MM.1S (cell line): ENCODE measurements around the gene GULP1.

Source experiments
- DNase-seq: peaks from one replicate; pipeline ENCODE4 v3.0.0-alpha.2; 2015
- H2AFZ ChIP-seq: fragments of 300-600 bp; sonication (generic); 2 replicates; pipeline ENCODE4 v1.6.0; 2016; ENCODE audit warnings: antibody characterized with exemption, low read length
- H3F3A ChIP-seq: fragments of 300-600 bp; sonication (generic); 2 replicates; pipeline ENCODE4 v1.6.1; 2016; ENCODE audit warnings: mild to moderate bottlenecking, antibody characterized with exemption, low read length, moderate library complexity, mixed read lengths; ENCODE audit not compliant: insufficient read depth
- H3K27ac ChIP-seq: fragments of 300-600 bp; sonication (generic); 2 replicates; pipeline ENCODE4 v1.5.1; 2016; ENCODE audit warnings: mild to moderate bottlenecking, low read length
- H3K27me3 ChIP-seq: fragments of 300-600 bp; sonication (generic); replicated peaks from 2 replicates; pipeline ENCODE4 v1.6.0; 2016; ENCODE audit warnings: low read length; ENCODE audit not compliant: insufficient read depth
- H3K36me3 ChIP-seq: fragments of 300-600 bp; sonication (generic); replicated peaks from 2 replicates; pipeline ENCODE4 v1.6.1; 2016; ENCODE audit warnings: mild to moderate bottlenecking, low read length, mixed read lengths; ENCODE audit not compliant: insufficient read depth
- H3K4me1 ChIP-seq: fragments of 300-600 bp; sonication (generic); 2 replicates; pipeline ENCODE4 v1.6.1; 2016; ENCODE audit warnings: low read length, mixed read lengths
- H3K4me2 ChIP-seq: fragments of 300-600 bp; sonication (generic); 2 replicates; pipeline ENCODE4 v1.6.0; 2016; ENCODE audit warnings: low read depth, low read length
- H3K4me3 ChIP-seq: fragments of 300-600 bp; sonication (generic); 2 replicates; pipeline ENCODE4 v1.5.1; 2016; ENCODE audit warnings: low read length, mixed read lengths
- H3K79me2 ChIP-seq: fragments of 300-600 bp; sonication (generic); 2 replicates; pipeline ENCODE4 v1.6.1; 2016; ENCODE audit warnings: mixed run types, low read length, mixed read lengths
- H3K9ac ChIP-seq: fragments of 300-600 bp; sonication (generic); 2 replicates; pipeline ENCODE4 v1.6.1; 2016; ENCODE audit warnings: low read length, mixed read lengths
- H3K9me2 ChIP-seq: fragments of 300-600 bp; sonication (generic); replicated peaks from 2 replicates; pipeline ENCODE4 v1.6.1; 2016; ENCODE audit warnings: mild to moderate bottlenecking, low read length, mixed read lengths; ENCODE audit not compliant: insufficient read depth
- H3K9me3 ChIP-seq: fragments of 300-600 bp; sonication (generic); replicated peaks from 2 replicates; pipeline ENCODE4 v1.6.1; 2016; ENCODE audit warnings: mild to moderate bottlenecking, low read length, mixed read lengths; ENCODE audit not compliant: insufficient read depth
- H4K20me1 ChIP-seq: fragments of 300-600 bp; sonication (generic); 2 replicates; pipeline ENCODE4 v1.6.1; 2016; ENCODE audit warnings: mild to moderate bottlenecking, low read length, moderate library complexity, mixed read lengths; ENCODE audit not compliant: insufficient read depth
- EZH2 ChIP-seq: fragments of 300-600 bp; sonication (generic); optimal IDR thresholded peaks from 2 replicates; pipeline ENCODE3; 2017; ENCODE audit warnings: low read depth, mild to moderate bottlenecking, antibody characterized with exemption, low read length, mixed read lengths
- EZH2phosphoT487 ChIP-seq: fragments of 300-600 bp; sonication (generic); IDR thresholded peaks from 2 replicates; pipeline ENCODE4 v1.6.1; 2018; ENCODE audit warnings: antibody characterized with exemption, low read length
- TF ChIP-seq, protein P1 (sequence below): fragments of 300-600 bp; sonication (generic); IDR thresholded peaks from 2 replicates; pipeline ENCODE4 v1.5.1; 2016; ENCODE audit warnings: antibody characterized with exemption, low read length, mixed read lengths

GULP1 gene

DNA sequence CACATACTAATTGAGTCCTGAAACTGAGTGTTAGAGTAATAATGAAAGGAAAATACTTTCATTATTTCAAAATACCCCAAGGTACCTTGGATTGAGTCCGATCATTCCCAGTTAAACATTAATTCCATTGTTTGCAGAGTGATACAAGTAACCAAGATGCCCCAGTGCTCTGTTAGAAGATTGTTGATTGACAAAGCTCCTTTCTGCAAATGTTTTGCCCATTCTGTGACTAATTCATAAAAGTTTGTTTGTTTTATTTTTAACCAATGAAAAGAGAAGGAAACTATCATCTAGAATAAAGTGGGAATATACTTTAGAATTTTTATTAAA, 124.0 kb downstream of the GULP1 start:
- Histone ChIP-seq H3K79me2 (no peaks in the 10 kb centered on the region), H3K4me2 (no peak overlapping the region), H3K4me1 (no peaks in the 10 kb centered on the region), H3K36me3 (no peaks in the 10 kb centered on the region), H3K27me3 (no peaks in the 10 kb centered on the region), H4K20me1 (no peaks in the 10 kb centered on the region), H3K27ac (no peak overlapping the region), H3F3A (no peaks in the 10 kb centered on the region), H3K9me3 (no peaks in the 10 kb centered on the region), H3K4me3 (no peak overlapping the region), H3K9ac (no peak overlapping the region), H2AFZ (no peak overlapping the region), H3K9me2 (no peaks in the 10 kb centered on the region)
- TF ChIP-seq, protein P1, sequence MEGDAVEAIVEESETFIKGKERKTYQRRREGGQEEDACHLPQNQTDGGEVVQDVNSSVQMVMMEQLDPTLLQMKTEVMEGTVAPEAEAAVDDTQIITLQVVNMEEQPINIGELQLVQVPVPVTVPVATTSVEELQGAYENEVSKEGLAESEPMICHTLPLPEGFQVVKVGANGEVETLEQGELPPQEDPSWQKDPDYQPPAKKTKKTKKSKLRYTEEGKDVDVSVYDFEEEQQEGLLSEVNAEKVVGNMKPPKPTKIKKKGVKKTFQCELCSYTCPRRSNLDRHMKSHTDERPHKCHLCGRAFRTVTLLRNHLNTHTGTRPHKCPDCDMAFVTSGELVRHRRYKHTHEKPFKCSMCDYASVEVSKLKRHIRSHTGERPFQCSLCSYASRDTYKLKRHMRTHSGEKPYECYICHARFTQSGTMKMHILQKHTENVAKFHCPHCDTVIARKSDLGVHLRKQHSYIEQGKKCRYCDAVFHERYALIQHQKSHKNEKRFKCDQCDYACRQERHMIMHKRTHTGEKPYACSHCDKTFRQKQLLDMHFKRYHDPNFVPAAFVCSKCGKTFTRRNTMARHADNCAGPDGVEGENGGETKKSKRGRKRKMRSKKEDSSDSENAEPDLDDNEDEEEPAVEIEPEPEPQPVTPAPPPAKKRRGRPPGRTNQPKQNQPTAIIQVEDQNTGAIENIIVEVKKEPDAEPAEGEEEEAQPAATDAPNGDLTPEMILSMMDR: no peak
- TF ChIP-seq EZH2phosphoT487 (no peak), EZH2 (no peak)
- no peak for DNase-seq

DNA sequence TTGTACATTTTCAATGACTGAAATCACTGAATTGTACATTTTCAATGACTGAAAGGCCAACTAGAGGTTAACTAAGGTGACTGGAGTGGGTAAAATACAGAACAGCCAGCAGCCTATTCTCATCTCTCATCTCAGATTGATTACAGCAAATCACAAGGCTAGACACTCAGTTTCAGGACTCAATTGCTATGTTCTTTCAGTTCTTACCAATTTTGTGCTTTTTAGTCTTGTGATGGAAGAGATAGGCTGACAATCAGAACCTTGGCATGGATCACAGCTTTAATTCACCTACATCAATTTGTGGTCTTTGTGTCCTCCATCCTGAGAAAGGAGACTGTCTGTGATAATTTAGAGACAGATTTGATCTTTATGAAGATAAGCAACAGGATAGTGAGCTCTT, 124.7 kb downstream of the GULP1 start:
- no peaks in the 10 kb centered on the region for H3K79me2 ChIP-seq
- no peak overlapping the region for H3K4me3 ChIP-seq
- DNase-seq: no peak
- H3K9me2 ChIP-seq: no peaks in the 10 kb centered on the region
- H3K36me3 ChIP-seq: no peaks in the 10 kb centered on the region
- no peaks in the 10 kb centered on the region for H3F3A ChIP-seq
- H4K20me1 ChIP-seq: no peaks in the 10 kb centered on the region
- no peaks in the 10 kb centered on the region for H3K9me3 ChIP-seq
- no peak overlapping the region for H3K4me2 ChIP-seq
- no peak overlapping the region for H3K9ac ChIP-seq
- H3K4me1 ChIP-seq: no peaks in the 10 kb centered on the region
- no peak overlapping the region for H2AFZ ChIP-seq
- H3K27ac ChIP-seq: no peak overlapping the region
- TF ChIP-seq EZH2phosphoT487 (no peak), EZH2 (no peak)
- TF ChIP-seq, protein P1: no peak
- H3K27me3 ChIP-seq: no peaks in the 10 kb centered on the region

DNA sequence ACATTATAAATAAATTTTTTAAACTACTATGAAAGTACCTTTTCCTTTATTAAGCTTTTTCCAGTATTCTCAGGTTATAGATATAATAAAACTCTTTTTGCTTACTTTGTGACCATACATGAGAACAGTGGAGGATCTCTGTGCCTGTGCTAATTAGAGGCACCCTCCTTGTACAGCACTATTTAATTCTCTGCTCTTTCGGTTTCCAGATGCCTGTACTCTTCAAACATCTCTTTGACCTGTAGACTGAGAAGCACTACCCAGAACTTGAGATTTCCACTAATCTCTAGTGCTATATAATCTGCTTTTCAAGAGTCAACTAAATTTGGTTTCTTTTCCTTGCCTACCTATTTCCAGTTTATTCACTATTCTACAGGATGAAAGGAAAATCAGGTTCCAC, 131.1 kb downstream of the GULP1 start:
- Histone ChIP-seq H3K4me2 (no peak overlapping the region), H4K20me1 (no peaks in the 10 kb centered on the region), H3K27me3 (no peaks in the 10 kb centered on the region), H3K27ac (no peak overlapping the region), H3K9me3 (no peaks in the 10 kb centered on the region), H3K79me2 (no peaks in the 10 kb centered on the region), H2AFZ (no peak overlapping the region), H3K4me3 (no peak overlapping the region), H3K9me2 (no peaks in the 10 kb centered on the region), H3K9ac (no peak overlapping the region), H3K4me1 (no peaks in the 10 kb centered on the region), H3K36me3 (no peaks in the 10 kb centered on the region), H3F3A (no peaks in the 10 kb centered on the region)
- TF ChIP-seq EZH2phosphoT487: no peak
- no peak for TF ChIP-seq EZH2
- TF ChIP-seq, protein P1: no peak
- no peak for DNase-seq

DNA sequence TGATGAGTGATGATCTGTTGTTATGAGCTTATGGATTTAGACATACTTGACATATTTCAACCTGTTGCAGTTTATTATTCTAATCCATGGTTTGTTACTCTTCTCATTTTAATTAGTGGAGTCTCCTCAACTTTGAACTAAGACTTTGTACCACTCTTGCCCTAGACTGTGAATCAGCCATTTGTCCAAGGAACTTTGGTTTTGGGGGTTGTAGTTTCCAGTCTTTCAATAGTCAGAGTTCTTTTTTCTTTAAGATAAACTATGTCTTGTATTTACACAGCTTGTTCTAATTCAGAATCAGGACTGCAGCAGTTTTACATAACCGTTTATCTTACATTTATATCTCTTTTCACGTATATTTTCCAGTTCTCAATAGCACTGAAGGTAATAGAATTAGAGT, 133.6 kb downstream of the GULP1 start:
- H4K20me1 ChIP-seq: no peaks in the 10 kb centered on the region
- no peak for DNase-seq
- no peaks in the 10 kb centered on the region for H3F3A ChIP-seq
- no peaks in the 10 kb centered on the region for H3K27me3 ChIP-seq
- H3K9ac ChIP-seq: no peak overlapping the region
- H3K4me1 ChIP-seq: no peaks in the 10 kb centered on the region
- no peaks in the 10 kb centered on the region for H3K9me3 ChIP-seq
- H3K4me2 ChIP-seq: no peak overlapping the region
- no peak overlapping the region for H2AFZ ChIP-seq
- no peaks in the 10 kb centered on the region for H3K9me2 ChIP-seq
- no peak for TF ChIP-seq EZH2phosphoT487
- no peak overlapping the region for H3K27ac ChIP-seq
- H3K79me2 ChIP-seq: no peaks in the 10 kb centered on the region
- H3K36me3 ChIP-seq: no peaks in the 10 kb centered on the region
- no peak overlapping the region for H3K4me3 ChIP-seq
